HG03571 (cell line): ENCODE measurements around the gene FYCO1.

Source experiments
- ATAC-seq: cut with Tn5 transposase; IDR thresholded peaks from one replicate; pipeline ENCODE4 v1.9.1; 2021; ENCODE audit not compliant: unreplicated experiment

The FYCO1 gene

DNA sequence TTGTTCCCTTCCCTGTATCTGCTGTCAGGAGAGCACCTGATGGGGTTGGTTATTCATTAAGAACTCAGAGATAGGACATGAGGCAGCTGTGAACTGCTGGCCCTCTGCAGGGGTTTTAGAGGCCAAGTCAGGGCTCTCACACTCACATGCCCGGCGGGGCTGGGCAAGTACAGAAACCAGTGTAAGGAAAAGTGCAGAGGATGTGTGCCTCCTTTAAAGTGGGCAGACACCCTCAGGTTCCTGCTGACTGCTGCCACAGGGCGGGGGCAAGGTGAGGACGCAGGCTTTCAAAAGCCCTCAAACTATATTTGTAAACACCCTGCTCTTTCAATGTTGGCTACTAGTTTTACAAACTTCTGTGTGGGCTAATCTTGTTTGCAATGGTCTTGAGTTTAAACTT, 30.0 kb downstream of the FYCO1 start:
- no peak for ATAC-seq

GRCh38 chr3:45965253-45965652, 30.4 kb downstream of the FYCO1 start:
- ATAC-seq, result no peak

DNA sequence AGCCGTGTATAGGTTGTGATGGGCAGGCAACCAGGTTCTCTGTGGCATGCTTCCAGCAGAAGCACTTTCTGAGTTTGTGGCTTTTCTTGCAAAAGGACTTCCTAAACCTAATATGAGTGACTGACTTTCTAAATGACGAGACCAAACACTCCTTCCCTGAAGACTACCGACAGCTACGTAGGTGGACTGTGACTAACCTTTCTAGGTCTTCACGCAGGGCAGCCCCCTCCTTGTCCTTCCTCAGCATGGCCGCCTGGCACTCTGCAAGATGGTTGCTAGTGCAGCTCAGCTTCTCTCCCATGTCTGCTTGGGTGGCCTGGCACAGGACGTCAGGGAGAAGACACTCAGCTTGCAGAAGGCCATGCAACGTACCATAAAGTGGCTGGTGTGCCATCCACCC, 31.5 kb downstream of the FYCO1 start:
- ATAC-seq, result no peak

- ATAC-seq, result no peak
These were observed 33.6 kb downstream of the FYCO1 start for GRCh38 chr3:45962033-45962432.

DNA sequence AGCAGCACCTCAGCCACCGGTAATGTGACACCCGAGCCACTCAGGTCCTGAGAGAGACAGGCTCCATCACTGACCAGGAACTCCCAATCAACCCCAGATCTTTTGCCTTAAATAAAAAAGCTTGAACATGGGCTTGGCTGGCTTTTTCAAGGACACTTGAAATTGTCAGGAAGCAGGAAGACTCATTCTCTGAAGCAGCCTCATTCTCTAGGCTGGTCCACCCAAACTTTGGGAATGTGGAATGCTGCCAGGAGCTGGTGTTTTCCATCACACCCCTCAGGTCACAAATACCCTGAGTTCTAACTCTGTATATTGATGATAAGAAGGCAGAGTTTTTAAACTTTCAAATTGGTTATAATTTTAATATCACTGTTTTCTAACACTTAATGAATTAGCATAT, 35.3 kb downstream of the FYCO1 start:
- no peak for ATAC-seq

DNA sequence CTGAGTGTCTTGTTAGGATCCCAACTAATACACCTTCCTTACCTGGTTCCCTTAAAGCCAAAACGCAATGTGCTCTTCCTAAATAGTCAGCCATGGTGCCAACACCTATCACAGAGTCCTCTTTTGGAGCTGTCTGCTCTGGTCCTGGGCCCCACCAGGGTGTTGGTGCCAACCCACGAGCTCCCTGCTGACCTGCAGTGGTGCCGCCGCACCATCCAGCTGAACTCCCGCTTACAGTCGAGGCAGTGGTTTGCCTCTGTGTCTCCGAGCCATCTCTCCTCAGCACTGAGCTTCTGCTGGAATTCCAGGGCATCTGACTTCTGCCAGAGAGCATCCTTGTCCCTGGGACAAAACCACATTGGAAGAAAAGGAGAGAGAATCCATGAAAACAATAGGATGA, 36.4 kb downstream of the FYCO1 start:
- no peak for ATAC-seq

- no peak for ATAC-seq
These were observed 37.3 kb downstream of the FYCO1 start for GRCh38 chr3:45958321-45958791.

DNA sequence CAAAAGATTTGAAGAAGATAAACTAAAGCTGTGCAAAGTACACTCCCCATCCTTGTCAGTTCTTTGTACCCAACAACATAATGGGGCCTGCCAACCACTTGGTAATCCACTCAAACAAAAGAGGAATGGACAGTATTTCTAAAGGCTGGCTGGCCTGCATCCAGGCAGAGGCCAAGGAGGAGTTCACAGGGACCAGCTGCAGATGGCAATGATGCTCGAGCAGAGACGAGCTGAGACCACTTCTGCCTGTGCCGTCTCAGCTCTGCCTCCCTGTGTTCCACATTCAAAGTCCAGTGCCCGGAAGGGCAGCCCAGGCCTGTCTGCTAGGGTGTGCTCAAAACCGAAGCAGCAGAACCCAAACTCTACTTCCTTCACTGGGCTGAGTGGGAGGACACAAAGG, 38.0 kb downstream of the FYCO1 start:
- no peak for ATAC-seq

GRCh38 chr3:45955706-45956105, 39.9 kb downstream of the FYCO1 start:
- ATAC-seq, result no peak

GRCh38 chr3:45955017-45955647, 40.5 kb downstream of the FYCO1 start:
- no peak for ATAC-seq

DNA sequence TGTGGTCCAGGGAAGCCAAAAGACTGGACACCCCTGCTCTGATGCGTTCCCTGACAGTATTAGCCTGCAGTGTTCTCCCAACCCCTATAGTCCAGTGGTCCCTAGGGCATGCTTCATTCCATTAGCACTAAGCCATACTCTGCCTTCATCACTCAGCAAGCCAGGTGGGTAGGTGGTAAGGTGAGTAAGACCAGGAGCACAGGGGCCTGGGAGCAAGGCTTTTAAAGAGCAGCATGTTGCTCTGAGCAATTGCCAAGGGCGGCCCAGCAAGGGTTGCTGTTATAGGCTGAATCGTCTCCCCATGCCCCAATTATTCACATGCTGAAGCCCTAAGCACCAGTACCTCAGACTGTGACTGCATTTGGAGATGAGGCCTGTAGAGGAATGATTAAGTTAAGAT, 41.3 kb downstream of the FYCO1 start:
- ATAC-seq, result no peak

- no peak for ATAC-seq
These were observed 42.1 kb downstream of the FYCO1 start for GRCh38 chr3:45953536-45953935.

DNA sequence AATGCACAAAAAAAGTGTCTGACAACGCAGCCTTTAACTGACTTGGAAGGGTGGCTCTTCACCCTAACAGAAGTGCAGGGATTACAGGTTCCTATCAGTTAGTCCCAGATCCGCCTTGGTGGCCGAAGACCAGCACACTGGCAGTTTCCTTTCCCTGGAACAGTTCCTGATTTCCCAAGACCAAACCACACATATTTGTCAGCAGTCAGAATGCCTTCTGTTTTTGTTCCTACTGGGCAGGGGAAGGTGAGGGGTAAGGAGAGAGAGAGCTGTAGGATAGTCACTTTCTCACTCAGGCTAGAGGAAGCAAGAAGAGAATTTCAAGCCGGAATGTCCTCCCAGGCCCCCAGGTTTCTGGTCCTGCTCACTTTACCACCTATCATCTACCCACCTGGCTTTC, 43.2 kb downstream of the FYCO1 start:
- no peak for ATAC-seq

DNA sequence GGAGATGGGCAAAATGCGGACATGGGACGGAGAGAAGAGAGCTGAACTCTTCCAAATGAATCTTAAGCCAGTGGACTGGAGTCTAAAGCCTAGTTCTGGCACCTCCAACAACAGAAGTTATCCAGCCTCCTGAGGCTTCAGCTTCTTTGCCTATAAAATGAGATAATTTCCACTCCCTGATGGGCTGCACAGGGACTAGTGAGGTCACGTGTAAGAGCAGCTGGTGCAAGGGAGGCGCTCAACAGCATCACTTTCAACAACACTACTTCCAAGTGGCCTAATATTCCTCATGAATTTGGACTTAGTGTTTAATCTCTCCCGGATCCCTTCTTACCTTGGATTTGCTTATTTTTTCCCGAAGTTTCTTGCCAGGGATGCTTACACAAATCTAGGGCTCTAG, 43.7 kb downstream of the FYCO1 start:
- no peak for ATAC-seq

GRCh38 chr3:45950686-45951600, 44.7 kb downstream of the FYCO1 start:
- no peak for ATAC-seq

DNA sequence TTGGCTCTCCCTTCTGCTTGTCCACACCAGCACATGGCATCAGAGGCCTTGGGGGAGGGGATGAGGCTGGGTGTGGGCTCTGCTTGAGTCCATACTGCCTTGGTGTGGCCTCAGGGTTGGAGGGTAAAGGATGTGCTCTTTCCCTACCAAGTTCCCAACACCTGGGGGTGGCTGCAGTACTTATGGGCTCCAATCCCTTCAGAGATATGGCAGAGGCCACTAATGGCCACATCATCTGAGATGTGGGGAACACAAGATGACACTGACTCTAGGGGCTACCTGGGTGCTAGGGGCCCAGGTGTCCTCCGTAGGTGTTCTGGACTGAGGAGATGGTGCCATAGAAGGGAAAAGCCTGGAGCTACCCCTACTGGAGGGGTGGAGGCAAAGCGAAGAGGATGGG, 45.5 kb downstream of the FYCO1 start:
- no peak for ATAC-seq

DNA sequence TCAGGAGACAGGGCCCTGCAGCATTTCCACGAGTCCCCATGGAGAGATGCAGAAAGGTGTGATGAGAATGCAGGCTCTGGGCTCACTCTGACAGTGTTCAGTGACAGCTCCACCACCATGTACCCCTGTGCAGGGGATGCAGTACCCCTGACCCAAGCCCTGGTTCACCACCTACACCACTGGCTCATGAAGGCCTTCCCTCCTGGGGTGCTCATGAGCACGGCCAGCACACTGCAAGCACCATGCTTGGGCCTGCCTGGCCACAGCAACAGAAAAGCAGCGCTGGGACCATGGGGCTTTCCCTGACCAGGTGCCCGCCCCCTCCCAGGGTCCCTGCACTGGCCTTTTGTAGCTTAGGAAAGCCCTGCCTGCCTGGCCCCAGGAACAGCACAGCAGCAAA, 46.2 kb downstream of the FYCO1 start:
- no peak for ATAC-seq

- ATAC-seq, result no peak
These were observed 46.7 kb downstream of the FYCO1 start for GRCh38 chr3:45948881-45949280.

DNA sequence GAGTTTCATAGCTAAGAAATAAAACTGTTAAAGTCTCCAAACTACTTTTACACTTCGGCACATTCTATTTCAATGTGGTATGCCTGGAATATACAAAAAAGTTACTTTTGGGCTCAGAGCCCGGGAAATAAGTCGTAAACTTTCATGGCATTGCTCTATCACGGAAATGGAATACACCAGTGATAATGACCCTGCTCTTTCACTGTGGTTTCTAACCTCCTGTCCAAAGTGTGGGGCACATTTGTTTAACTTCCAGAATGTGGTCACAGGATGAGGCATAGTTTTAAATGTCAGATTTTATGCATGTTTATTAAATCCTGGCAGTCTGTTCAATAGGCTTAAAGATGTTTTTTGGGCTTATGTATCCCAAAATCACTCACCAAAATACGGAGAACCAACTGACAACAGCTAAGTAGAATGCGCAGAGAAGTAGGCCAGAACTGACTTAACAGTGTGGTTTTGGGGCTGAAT, 47.3 kb downstream of the FYCO1 start:
- ATAC-seq, result no peak

GRCh38 chr3:45947361-45947760, 48.3 kb downstream of the FYCO1 start:
- no peak for ATAC-seq

DNA sequence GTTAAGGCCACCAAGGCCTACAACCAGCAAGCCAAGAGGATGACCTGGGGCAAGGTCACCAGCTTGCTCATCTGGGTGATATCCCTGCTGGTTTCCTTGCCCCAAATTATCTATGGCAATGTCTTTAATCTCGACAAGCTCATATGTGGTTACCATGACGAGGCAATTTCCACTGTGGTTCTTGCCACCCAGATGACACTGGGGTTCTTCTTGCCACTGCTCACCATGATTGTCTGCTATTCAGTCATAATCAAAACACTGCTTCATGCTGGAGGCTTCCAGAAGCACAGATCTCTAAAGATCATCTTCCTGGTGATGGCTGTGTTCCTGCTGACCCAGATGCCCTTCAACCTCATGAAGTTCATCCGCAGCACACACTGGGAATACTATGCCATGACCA, 48.7 kb downstream of the FYCO1 start:
- ATAC-seq, result no peak

DNA sequence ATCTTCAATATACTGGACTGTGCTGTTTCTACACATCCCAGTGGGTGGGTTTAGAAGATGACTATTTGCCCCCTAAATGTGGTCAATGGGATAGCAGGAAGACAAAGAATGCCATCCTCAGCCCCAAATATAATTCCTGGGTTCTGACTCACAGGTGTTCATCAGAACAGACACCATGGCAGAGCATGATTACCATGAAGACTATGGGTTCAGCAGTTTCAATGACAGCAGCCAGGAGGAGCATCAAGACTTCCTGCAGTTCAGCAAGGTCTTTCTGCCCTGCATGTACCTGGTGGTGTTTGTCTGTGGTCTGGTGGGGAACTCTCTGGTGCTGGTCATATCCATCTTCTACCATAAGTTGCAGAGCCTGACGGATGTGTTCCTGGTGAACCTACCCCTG, 49.3 kb downstream of the FYCO1 start:
- no peak for ATAC-seq
